Heart right ventricle (tissue), 16 donors: ENCODE data around the gene LTBP1. TPM values are rescaled to one million over a fixed set of nuclear protein-coding genes. Genes with fewer than 3 reads are reported as not detected.

ENCODE experiments used
- ATAC-seq, 8 donors: fragments of 200-7000 bp; cut with Tn5 transposase; one replicate each; pipeline ENCODE4 v1.9.1; 2020; ENCODE audit warnings: mild to moderate bottlenecking in 8 of 8, moderate library complexity in 8 of 8, moderate number of reproducible peaks in 1 of 8
- DNase-seq, 2 donors: peaks; one replicate each; pipeline ENCODE4 v3.0.0-alpha.2; 2020
- H3K27ac ChIP-seq, 10 donors: fragments of 200-600 bp; sonication (generic) in 2 of 10; one replicate each; pipeline versions ENCODE4 v1.5.0 to v1.8.0; 2020 to 2022; ENCODE audit warnings: mild to moderate bottlenecking in 3 of 10
- H3K27me3 ChIP-seq, 7 donors: fragments of 200-600 bp; one replicate each; pipeline ENCODE4 v1.8.0; 2021 to 2022; ENCODE audit warnings: mild to moderate bottlenecking in 2 of 7
- H3K36me3 ChIP-seq, 9 donors: fragments of 200-600 bp; sonication (generic) in 1 of 9; one replicate each; pipeline versions ENCODE4 v1.5.0 to v1.8.0; 2020 to 2022; ENCODE audit warnings: mild to moderate bottlenecking in 2 of 9
- H3K4me1 ChIP-seq, 9 donors: fragments of 200-600 bp; sonication (generic) in 1 of 9; one replicate each; pipeline versions ENCODE4 v1.5.0 to v1.8.0; 2020 to 2022; ENCODE audit warnings: mild to moderate bottlenecking in 4 of 9
- H3K4me3 ChIP-seq, 10 donors: fragments of 200-600 bp; sonication (generic) in 2 of 10; one replicate each; pipeline versions ENCODE4 v1.5.0 to v1.8.0; 2020 to 2022; ENCODE audit warnings: mild to moderate bottlenecking in 7 of 10, moderate library complexity in 2 of 10
- H3K9me3 ChIP-seq, 11 donors: fragments of 200-600 bp in 10 of 11; sonication (generic) in 2 of 11; one replicate each; pipeline versions ENCODE4 v1.5.0 to v1.8.0; 2013 to 2022; ENCODE audit warnings: mild to moderate bottlenecking in 2 of 11, control low read depth in 1 of 11, moderate library complexity in 1 of 11
- CTCF ChIP-seq, 9 donors: fragments of 200-600 bp; sonication (generic) in 2 of 9; IDR thresholded peaks; one replicate each; pipeline versions ENCODE4 v1.5.0 to v1.8.0; 2021 to 2022; ENCODE audit warnings: antibody characterized with exemption in 9 of 9, mild to moderate bottlenecking in 5 of 9, moderate library complexity in 1 of 9
- WGBS, 2 donors: extraction: QIAGEN DNeasy Blood & Tissue Kit; methylation state at CpG; one replicate each; pipeline ENCODE4 v1.1.7; 2013; ENCODE audit warnings: inconsistent platforms in 1 of 2; 5-methylcytosine and 5-hydroxymethylcytosine counted together
- intact Hi-C, 10 donors: fragments of 100-400 bp; cut with DNase I; formaldehyde crosslinking; loops; one replicate each; pipeline versions ENCODE4 v1.11.1 to v1.14.2; 2022
- polyA plus RNA-seq, 2 donors: library from polyadenylated mRNA; stranded (reverse); fragments of 200-250 nt; gene quantifications; one replicate each; pipeline ENCODE4 v1.2.3, GENCODE V29; 2013
- total RNA-seq, 10 donors: library from RNA; stranded (reverse); fragmentation: NEBNext Ultra II Directional in 3 of 10; extraction: Animal tissue kit (Norgen Biotek cat#: 25700) in 3 of 10; gene quantifications; one replicate each; pipeline versions ENCODE4 v1.2.1 to v1.2.4, GENCODE V29; 2021 to 2023
- donor health status: Arrhythmogenic right ventricular cardiomyopathy.
- donor health status: ischemic (EF 13 %, LVEDD 7.1; RV severe dilation, severe dysfunction).
- donor health status: healthy with polysubstance abuse.
- donor health status: DM: no; HTN: yes; CAD: no.
- donor health status: DM: no; HTN: no; CAD: no.
- donor health status: ischemic (EF 25% LVEDD 6.9; RV normal size, moderate dysfunction).
- donor health status: ischemic (EF 25% LVEDD 5.7; RV mildly dilated, moderate dysfunction).
- donor health status: healthy.
- donor health status: DM: yes; HTN: yes; CAD: no.
- donor health status: Ischemic cardiomyopathy.
- donor health status: ischemic (EF 35%, LVEDD 5.7; RV mildly dilated, moderate dysfunction).
- donor health status: nonischemic (EF 11% LVEDD 7.7; RV severe dilation, severe dysfunction).
- donor health status: DM: yes; HTN: yes; CAD: no.
- donor health status: PGD.
- donor health status: ischemic (EF 29% LVEDD 5.4; RV normal size, mild dysfunction).
- donor health status: nonischemic (EF 23%, LVEDD 6.1; RV moderate dilation, normal function).

The LTBP1 gene
- total and polyA plus RNA-seq, 12 donors, result 22.4 to 164 (median 84.3) TPM

GRCh38 chr2:33144243-33144642 lies 197.5 kb downstream of the LTBP1 start:
- WGBS, 2 donors, result 63% methylated on average over 3 of the region's 3 CpGs
- no peaks in the 10 kb centered on the region for H3K27me3 ChIP-seq
- H3K4me3 ChIP-seq, result no peak overlapping the region
- peaks cover 4 to 78% (median 34%) of the 10 kb centered on the region in 9 donors for H3K4me1 ChIP-seq
- ATAC-seq (no peak), DNase-seq (no peak)
- H3K27ac ChIP-seq, result peak overlapping the region in 1 of 10 donors; percentile 2
- intact Hi-C loops, result no loop called here
- H3K9me3 ChIP-seq, result no peaks in the 10 kb centered on the region
- peaks cover 0 to 15% (median 0%) of the 10 kb centered on the region in 9 donors for H3K36me3 ChIP-seq
- no peak for TF ChIP-seq CTCF (IDR thresholded peaks at IDR 0.05)

- TF ChIP-seq CTCF (IDR thresholded peaks at IDR 0.05), result no peak
- 79% methylated on average over 3 of the region's 3 CpGs for WGBS, 2 donors
- DNase-seq, result no peak
- Histone ChIP-seq H3K4me3 (no peak overlapping the region), H3K27ac (peak overlapping the region in 6 of 10 donors; percentile 42 to 67 (median 58)), H3K27me3 (no peaks in the 10 kb centered on the region), H3K36me3 (peaks cover 0 to 15% (median 0%) of the 10 kb centered on the region in 9 donors), H3K4me1 (peaks cover 4 to 67% (median 34%) of the 10 kb centered on the region in 9 donors), H3K9me3 (no peaks in the 10 kb centered on the region)
- intact Hi-C loops, result no loop called here
- peak in 7 of 8 donors; percentile 38 to 71 (median 64) for ATAC-seq
Measured at GRCh38 chr2:33145459-33145858, 198.7 kb downstream of the LTBP1 start.

GRCh38 chr2:33146102-33146501 lies 199.3 kb downstream of the LTBP1 start:
- intact Hi-C loops, result no loop called here
- TF ChIP-seq CTCF (IDR thresholded peaks at IDR 0.05), result no peak
- H3K27me3 ChIP-seq, result no peaks in the 10 kb centered on the region
- 75 to 76% methylated on average over 3 of the region's 3 CpGs for WGBS, 2 donors
- peak in 1 of 8 donors; percentile 43 for ATAC-seq
- H3K9me3 ChIP-seq, result no peaks in the 10 kb centered on the region
- H3K36me3 ChIP-seq, result peaks cover 0 to 15% (median 0%) of the 10 kb centered on the region in 9 donors
- DNase-seq, result no peak
- H3K4me3 ChIP-seq, result no peak overlapping the region
- H3K4me1 ChIP-seq, result peaks cover 4 to 63% (median 34%) of the 10 kb centered on the region in 9 donors
- H3K27ac ChIP-seq, result peak overlapping the region in 8 of 10 donors; percentile 23 to 67 (median 56)

- peak in 1 of 8 donors; percentile 58 for ATAC-seq
- DNase-seq, result no peak
- TF ChIP-seq CTCF (IDR thresholded peaks at IDR 0.05), result no peak
- peaks cover 0 to 7% (median 0%) of the 10 kb centered on the region in 9 donors for H3K4me1 ChIP-seq
- H3K36me3 ChIP-seq, result peaks cover 0 to 9% (median 0%) of the 10 kb centered on the region in 9 donors
- no peak overlapping the region for H3K27ac ChIP-seq
- no peaks in the 10 kb centered on the region for H3K9me3 ChIP-seq
- H3K27me3 ChIP-seq, result no peaks in the 10 kb centered on the region
- no peak overlapping the region for H3K4me3 ChIP-seq
- intact Hi-C loops, result no loop called here
- 86 to 89% methylated on average over 2 of the region's 2 CpGs for WGBS, 2 donors
Measured at GRCh38 chr2:33153008-33153407, 206.3 kb downstream of the LTBP1 start.
